Thyroid gland (tissue), 4 donors: ENCODE measurements around the gene OGFOD3.

ENCODE experiments used
- CTCF ChIP-seq, 6 experiments: fragments of 200-600 bp in 3 of 6; fragments of 450-650 bp in 3 of 6; sonication (generic) in 3 of 6; IDR thresholded peaks; one replicate each; pipeline ENCODE4 v1.5.1; 2016 to 2019; ENCODE audit warnings: antibody characterized with exemption in 6 of 6, mild to moderate bottlenecking in 2 of 6, inconsistent platforms in 1 of 6, moderate library complexity in 1 of 6
- POLR2A ChIP-seq, 2 donors: fragments of 450-650 bp; IDR thresholded peaks; one replicate each; pipeline ENCODE4 v1.6.1; 2017; ENCODE audit warnings: antibody characterized with exemption in 2 of 2, mild to moderate bottlenecking in 2 of 2, moderate library complexity in 1 of 2

DNA sequence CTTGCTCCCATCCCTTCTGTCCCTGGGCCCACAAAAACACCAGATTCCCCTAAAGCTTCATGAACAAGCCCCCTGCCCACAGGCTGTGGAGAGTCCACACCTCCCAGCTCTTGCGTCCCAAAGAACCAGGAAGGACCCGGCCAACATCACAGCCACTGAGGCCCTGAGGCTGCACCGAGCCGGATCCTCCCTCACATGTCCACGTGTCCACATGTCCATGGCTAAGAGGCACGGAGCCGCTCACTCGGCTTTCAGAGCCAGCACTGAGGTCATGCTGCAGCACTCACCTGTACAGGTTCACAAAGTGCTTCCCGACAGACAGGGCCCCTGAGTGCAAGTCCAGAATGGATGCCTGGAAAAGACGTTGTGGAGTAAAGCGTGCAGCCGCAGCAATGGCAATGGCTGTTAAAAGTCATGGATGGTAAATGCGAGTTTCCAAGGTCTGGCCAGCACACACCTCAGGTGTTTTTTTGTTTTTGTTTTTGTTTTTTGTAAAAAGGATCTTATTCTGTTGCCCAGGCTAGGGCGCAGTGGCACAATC, 12.2 kb downstream of the OGFOD3 start:
- no peak for TF ChIP-seq CTCF (IDR thresholded peaks at IDR 0.05)
- TF ChIP-seq POLR2A (IDR thresholded peaks at IDR 0.05) = no peak
